ENCODE results near the gene ADSL. TPM values are rescaled to one million over a fixed set of nuclear protein-coding genes. Genes with fewer than 3 reads are reported as not detected.

ADSL gene
- total and polyA plus RNA-seq, 2 of the 8 experiments (the other 6 are each of a cell fraction or from before 2014, with no cell fraction given): 197 to 218 TPM

DNA sequence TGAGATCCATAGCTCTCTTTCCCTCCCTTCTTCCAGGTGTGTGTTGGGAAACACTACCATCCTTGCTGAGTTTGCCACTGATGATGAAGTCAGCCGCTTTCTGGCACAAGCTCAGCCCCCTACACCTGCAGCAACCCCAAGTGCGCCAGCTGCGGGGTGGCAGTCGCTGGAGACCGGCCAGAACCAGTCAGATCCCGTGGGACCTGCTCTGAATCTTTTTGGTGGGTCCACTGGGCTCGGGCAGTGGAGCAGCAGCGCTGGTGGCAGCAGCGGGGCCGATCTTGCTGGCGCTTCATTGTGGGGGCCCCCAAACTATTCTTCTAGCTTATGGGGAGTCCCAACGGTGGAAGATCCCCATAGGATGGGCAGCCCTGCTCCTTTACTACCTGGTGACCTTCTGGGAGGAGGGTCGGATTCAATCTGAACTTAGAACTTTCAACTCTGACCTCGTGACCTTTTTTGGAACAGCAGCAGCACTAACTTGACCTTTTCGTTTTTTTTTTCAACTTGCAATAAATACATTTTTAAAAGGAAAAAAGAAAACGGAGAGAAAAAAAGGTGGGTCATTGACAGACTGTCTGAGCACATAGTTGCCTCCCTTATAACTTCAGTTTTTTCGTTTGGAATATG is 23.4 kb upstream of the ADSL start (continued):
- TF ChIP-seq CBX5 (IDR thresholded peaks at IDR 0.05; ENCODE audit: low read depth, low read length) (no peak), FOSL1 (IDR thresholded peaks at IDR 0.05; ENCODE audit: insufficient read depth, low read depth, low read length) (no peak), EGR1 (IDR thresholded peaks at IDR 0.05; ENCODE audit: borderline replicate concordance, low read depth, low read length) (no peak), CEBPB (IDR thresholded peaks at IDR 0.05; ENCODE audit: low read depth, low read length) (no peak)

All from H1 (cell line).